Measurements from ENCODE around the gene GALNT10.

Gene GALNT10

GRCh38 chr5:154240595-154240994, 50.1 kb downstream of the GALNT10 start:
- no peak for ATAC-seq
- TF ChIP-seq BACH2 (CRISPR knock-in tag; IDR thresholded peaks at IDR 0.05; ENCODE audit: borderline replicate concordance) (no peak), ISL1 (CRISPR knock-in tag; IDR thresholded peaks at IDR 0.05) (no peak), GLIS3 (CRISPR knock-in tag; IDR thresholded peaks at IDR 0.05) (no peak), OSR1 (CRISPR knock-in tag; IDR thresholded peaks at IDR 0.05) (no peak), RARB (CRISPR knock-in tag; IDR thresholded peaks at IDR 0.05) (no peak), PPARA (CRISPR knock-in tag; IDR thresholded peaks at IDR 0.05; ENCODE audit: borderline replicate concordance) (no peak), ZFP3 (CRISPR knock-in tag; IDR thresholded peaks at IDR 0.05) (no peak), TOX (CRISPR knock-in tag; IDR thresholded peaks at IDR 0.05; ENCODE audit: borderline replicate concordance) (no peak), TCF4 (CRISPR knock-in tag; IDR thresholded peaks at IDR 0.05; ENCODE audit: borderline replicate concordance) (no peak), CREB5 (CRISPR knock-in tag; IDR thresholded peaks at IDR 0.05; ENCODE audit: low read depth) (no peak), POU6F1 (CRISPR knock-in tag; IDR thresholded peaks at IDR 0.05; ENCODE audit: borderline replicate concordance, low read depth) (no peak), ARNTL (CRISPR knock-in tag; IDR thresholded peaks at IDR 0.05; ENCODE audit: borderline replicate concordance, low read depth) (no peak)
- TF ChIP-seq, protein P1, sequence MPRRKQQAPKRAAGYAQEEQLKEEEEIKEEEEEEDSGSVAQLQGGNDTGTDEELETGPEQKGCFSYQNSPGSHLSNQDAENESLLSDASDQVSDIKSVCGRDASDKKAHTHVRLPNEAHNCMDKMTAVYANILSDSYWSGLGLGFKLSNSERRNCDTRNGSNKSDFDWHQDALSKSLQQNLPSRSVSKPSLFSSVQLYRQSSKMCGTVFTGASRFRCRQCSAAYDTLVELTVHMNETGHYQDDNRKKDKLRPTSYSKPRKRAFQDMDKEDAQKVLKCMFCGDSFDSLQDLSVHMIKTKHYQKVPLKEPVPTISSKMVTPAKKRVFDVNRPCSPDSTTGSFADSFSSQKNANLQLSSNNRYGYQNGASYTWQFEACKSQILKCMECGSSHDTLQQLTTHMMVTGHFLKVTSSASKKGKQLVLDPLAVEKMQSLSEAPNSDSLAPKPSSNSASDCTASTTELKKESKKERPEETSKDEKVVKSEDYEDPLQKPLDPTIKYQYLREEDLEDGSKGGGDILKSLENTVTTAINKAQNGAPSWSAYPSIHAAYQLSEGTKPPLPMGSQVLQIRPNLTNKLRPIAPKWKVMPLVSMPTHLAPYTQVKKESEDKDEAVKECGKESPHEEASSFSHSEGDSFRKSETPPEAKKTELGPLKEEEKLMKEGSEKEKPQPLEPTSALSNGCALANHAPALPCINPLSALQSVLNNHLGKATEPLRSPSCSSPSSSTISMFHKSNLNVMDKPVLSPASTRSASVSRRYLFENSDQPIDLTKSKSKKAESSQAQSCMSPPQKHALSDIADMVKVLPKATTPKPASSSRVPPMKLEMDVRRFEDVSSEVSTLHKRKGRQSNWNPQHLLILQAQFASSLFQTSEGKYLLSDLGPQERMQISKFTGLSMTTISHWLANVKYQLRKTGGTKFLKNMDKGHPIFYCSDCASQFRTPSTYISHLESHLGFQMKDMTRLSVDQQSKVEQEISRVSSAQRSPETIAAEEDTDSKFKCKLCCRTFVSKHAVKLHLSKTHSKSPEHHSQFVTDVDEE (CRISPR knock-in tag; IDR thresholded peaks at IDR 0.05), result no peak
- TF ChIP-seq, protein P2, sequence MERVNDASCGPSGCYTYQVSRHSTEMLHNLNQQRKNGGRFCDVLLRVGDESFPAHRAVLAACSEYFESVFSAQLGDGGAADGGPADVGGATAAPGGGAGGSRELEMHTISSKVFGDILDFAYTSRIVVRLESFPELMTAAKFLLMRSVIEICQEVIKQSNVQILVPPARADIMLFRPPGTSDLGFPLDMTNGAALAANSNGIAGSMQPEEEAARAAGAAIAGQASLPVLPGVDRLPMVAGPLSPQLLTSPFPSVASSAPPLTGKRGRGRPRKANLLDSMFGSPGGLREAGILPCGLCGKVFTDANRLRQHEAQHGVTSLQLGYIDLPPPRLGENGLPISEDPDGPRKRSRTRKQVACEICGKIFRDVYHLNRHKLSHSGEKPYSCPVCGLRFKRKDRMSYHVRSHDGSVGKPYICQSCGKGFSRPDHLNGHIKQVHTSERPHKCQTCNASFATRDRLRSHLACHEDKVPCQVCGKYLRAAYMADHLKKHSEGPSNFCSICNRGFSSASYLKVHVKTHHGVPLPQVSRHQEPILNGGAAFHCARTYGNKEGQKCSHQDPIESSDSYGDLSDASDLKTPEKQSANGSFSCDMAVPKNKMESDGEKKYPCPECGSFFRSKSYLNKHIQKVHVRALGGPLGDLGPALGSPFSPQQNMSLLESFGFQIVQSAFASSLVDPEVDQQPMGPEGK (CRISPR knock-in tag; IDR thresholded peaks at IDR 0.05; ENCODE audit: borderline replicate concordance), result no peak

DNA sequence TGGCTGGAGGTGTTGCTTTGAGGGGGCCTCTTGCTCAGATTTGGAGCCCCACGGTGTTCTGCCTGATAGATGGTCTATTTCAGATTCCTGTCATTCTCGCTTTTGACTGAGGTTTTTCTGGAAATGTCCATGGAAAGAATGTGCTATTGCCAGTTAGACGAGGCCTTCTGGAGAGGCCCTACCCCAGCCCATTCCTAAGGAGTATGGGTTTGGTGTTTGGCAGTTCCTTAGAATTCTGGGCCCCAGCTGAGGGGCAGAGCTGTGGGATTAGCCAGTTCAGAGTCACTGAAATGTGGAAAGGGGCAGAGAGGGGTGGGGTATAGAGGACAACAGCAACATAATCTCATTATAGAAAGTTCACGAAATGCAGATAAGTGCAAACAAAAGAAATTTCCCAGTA, 50.5 kb downstream of the GALNT10 start:
- ATAC-seq, result no peak
- no peak for TF ChIP-seq SNAI2 (CRISPR knock-in tag; IDR thresholded peaks at IDR 0.05)
- TF ChIP-seq ZNF70 (CRISPR knock-in tag; IDR thresholded peaks at IDR 0.05), result no peak
- TF ChIP-seq ZNF565 (CRISPR knock-in tag; conservative IDR thresholded peaks at IDR 0.05; ENCODE audit: low read depth), result no peak

DNA sequence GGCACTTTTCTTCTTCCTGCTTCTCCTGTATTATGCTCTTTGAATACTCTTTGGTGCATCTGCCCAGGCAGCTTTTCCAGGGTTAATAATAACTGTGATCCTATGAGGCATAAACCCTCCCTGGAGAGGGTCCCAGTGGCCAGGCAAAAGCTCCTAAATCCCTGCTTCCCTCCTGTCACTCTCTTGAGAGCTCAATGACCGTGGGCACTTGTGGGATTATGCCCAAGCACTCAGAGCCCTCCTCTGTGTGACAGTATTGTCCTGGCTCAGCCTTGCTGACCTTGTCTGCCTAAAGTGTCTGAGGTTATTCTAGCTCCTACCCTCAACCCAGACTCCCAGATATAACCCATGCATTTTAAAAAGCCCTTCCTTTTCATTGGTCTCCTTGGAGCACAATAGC, 51.9 kb downstream of the GALNT10 start:
- TF ChIP-seq CSDC2 (CRISPR knock-in tag; IDR thresholded peaks at IDR 0.05), result no peak
- TF ChIP-seq RARB (CRISPR knock-in tag; IDR thresholded peaks at IDR 0.05), result no peak
- TF ChIP-seq ZFP30 (CRISPR knock-in tag; IDR thresholded peaks at IDR 0.05), result no peak
- TF ChIP-seq BACH2 (CRISPR knock-in tag; IDR thresholded peaks at IDR 0.05; ENCODE audit: borderline replicate concordance), result no peak
- TF ChIP-seq, protein P1 (CRISPR knock-in tag; IDR thresholded peaks at IDR 0.05), result no peak
- no peak for TF ChIP-seq ZNF8 (CRISPR knock-in tag; IDR thresholded peaks at IDR 0.05)
- TF ChIP-seq ARNTL (CRISPR knock-in tag; IDR thresholded peaks at IDR 0.05; ENCODE audit: borderline replicate concordance, low read depth), result no peak
- TF ChIP-seq PPARA (CRISPR knock-in tag; IDR thresholded peaks at IDR 0.05; ENCODE audit: borderline replicate concordance), result no peak
- no peak for ATAC-seq
